Ectodermal cell (in vitro differentiated cells): ENCODE measurements around the gene TTLL10.

ENCODE experiments used
- H3K27ac ChIP-seq: 2 replicates; pipeline ENCODE4 v1.7.0; 2013; ENCODE audit warnings: mild to moderate bottlenecking, low read depth, low read length; ENCODE audit not compliant: insufficient read depth, poor library complexity, severe bottlenecking
- H3K27me3 ChIP-seq: 2 replicates; pipeline ENCODE4 v1.7.0; 2013; ENCODE audit warnings: mild to moderate bottlenecking, low read length; ENCODE audit not compliant: insufficient read depth, control insufficient read depth, poor library complexity, severe bottlenecking
- H3K36me3 ChIP-seq: one replicate; pipeline ENCODE4 v1.7.0; 2013; ENCODE audit warnings: low read length; ENCODE audit not compliant: control insufficient read depth, insufficient read depth
- H3K4me1 ChIP-seq: one replicate; pipeline ENCODE4 v1.7.0; 2013; ENCODE audit warnings: low read length; ENCODE audit not compliant: control insufficient read depth, insufficient read depth
- H3K4me3 ChIP-seq: 2 replicates; pipeline ENCODE4 v1.7.0; 2013; ENCODE audit warnings: low read depth, low read length, control low read depth; ENCODE audit not compliant: insufficient read depth
- H3K9me3 ChIP-seq: 2 replicates; pipeline ENCODE4 v1.7.0; 2013; ENCODE audit warnings: mild to moderate bottlenecking, low read length, moderate library complexity; ENCODE audit not compliant: control insufficient read depth
- WGBS, 2 experiments: methylation state at CpG; one replicate each; pipeline ENCODE4 v1.1.7; 2013; ENCODE audit warnings: missing lambda C conversion rate in 2 of 2; 5-methylcytosine and 5-hydroxymethylcytosine counted together

Gene TTLL10

DNA sequence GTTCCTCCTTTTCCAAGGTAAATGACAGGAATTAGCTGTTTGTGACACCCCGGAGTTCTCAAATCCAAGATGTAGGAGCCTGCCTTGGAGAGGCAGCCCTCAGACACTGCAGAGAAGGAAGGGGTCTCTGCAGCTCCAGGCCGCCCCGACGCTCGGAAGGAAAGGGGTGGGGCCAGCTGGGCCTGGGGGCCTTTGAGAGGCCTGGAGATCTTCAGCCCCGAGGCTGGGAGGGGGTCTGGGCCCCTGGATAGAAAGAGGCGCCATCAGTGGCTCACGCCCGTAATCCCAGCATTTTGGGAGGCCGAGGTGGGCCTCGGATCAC, 33.9 kb downstream of the TTLL10 start:
- Histone ChIP-seq H3K27ac (no peak overlapping the region), H3K27me3 (peaks cover 49% of the 10 kb centered on the region), H3K4me1 (peaks cover 8% of the 10 kb centered on the region), H3K4me3 (no peak overlapping the region), H3K36me3 (no peaks in the 10 kb centered on the region), H3K9me3 (no peaks in the 10 kb centered on the region)
- 87 to 89% methylated on average over 11 of the region's 11 CpGs for WGBS, 2 experiments

DNA sequence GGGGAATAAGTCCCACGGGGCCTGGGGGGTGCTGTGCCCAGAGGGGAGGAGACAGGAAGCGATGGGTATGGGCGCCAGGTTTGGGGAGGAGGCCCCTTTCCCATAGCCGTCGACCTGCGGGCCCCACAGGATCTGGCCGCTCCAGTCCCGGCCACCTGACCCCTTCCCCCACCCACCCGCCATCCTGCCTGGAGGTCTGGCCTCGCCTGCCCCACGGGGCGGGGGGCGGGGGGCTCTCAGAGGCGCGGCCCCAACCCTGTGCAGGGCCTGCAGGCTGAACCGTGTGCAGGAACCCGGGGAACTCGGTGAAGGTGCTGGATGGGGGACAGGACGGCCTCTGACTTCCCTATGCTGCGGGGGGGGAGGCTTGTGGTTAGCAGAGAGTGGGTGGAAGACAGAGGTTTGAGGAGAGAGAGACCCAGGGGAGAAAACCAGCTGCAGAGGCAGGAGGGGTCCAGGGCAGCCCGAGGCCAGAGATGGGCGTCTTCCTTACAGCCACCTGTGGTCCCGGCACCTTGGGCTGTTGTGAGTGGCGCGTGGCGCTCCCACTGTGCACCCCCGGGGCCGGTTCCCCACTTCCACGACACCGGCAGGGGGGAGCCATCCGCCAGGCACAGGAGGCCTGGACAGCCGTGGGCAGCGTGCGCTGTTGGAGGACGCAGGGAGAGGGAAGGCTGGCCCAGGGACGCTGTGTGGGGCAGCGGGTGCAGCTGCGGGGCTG, 35.2 kb downstream of the TTLL10 start:
- 89 to 90% methylated on average over 37 to 38 of the region's 38 CpGs for WGBS, 2 experiments
- peaks cover 8% of the 10 kb centered on the region for H3K4me1 ChIP-seq
- H3K4me3 ChIP-seq: no peak overlapping the region
- H3K36me3 ChIP-seq: no peaks in the 10 kb centered on the region
- H3K27ac ChIP-seq: no peak overlapping the region
- peaks cover 36% of the 10 kb centered on the region for H3K27me3 ChIP-seq
- H3K9me3 ChIP-seq: no peaks in the 10 kb centered on the region

- Histone ChIP-seq H3K4me3 (no peak overlapping the region), H3K9me3 (no peaks in the 10 kb centered on the region), H3K36me3 (no peaks in the 10 kb centered on the region), H3K4me1 (peaks cover 7% of the 10 kb centered on the region), H3K27ac (no peak overlapping the region), H3K27me3 (peaks cover 18% of the 10 kb centered on the region)
- 94% methylated on average over 31 of the region's 31 CpGs for WGBS, 2 experiments
Measured at GRCh38 chr1:1210726-1211540, 37.3 kb downstream of the TTLL10 start.

DNA sequence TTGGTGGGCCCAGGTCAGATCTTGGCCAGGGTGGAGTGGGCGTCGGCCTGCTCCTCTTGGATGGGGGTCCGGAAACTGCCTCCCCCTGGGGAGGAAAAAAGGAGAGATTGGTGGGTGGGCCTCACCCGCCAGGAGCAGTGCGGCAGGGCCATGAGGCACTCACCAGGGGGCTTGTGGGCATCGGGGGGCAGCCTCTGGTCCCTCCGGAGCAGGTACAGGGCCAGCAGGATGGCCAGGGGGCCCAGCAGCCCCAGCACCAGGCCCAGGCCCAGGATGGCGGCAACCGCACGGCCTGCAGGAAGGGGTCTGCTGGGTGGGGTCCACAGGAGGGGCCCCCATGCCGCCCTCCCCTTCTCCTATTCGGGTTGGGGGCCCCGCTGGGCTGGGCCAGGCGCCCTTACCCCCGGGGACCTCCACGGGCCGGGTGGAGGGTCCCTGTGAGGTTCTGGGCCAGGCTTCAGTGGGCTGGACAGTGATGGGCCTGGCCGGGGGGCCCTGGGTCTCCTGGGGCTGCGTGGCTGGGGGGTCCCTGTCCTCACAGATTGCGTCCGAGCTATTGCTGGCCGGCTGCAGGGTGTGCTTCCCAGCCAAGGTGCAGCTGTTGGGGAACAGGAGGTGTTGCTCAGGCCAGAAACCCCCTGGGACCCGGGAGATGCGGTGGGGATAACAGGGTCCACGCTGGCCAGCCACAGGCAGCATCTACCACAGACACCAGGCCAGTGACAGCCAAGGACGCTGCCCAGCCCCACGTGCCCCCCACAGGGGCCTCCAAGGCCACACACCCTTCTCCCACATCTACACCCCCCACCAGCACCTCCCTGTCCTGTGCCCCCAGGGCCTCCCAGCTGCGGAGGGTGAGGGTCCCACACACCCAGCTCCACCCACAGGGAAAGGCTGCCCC, 38.1 kb downstream of the TTLL10 start:
- Histone ChIP-seq H3K9me3 (no peaks in the 10 kb centered on the region), H3K27me3 (peaks cover 9% of the 10 kb centered on the region), H3K36me3 (no peaks in the 10 kb centered on the region), H3K27ac (no peak overlapping the region), H3K4me1 (no peaks in the 10 kb centered on the region), H3K4me3 (no peak overlapping the region)
- 93 to 94% methylated on average over 28 of the region's 28 CpGs for WGBS, 2 experiments

GRCh38 chr1:1212780-1213344, 39.2 kb downstream of the TTLL10 start:
- Histone ChIP-seq H3K36me3 (peaks cover 3% of the 10 kb centered on the region), H3K27ac (no peak overlapping the region), H3K4me1 (no peaks in the 10 kb centered on the region), H3K4me3 (no peak overlapping the region), H3K27me3 (no peaks in the 10 kb centered on the region), H3K9me3 (no peaks in the 10 kb centered on the region)
- WGBS, 2 experiments: 93 to 94% methylated on average over 24 of the region's 24 CpGs

DNA sequence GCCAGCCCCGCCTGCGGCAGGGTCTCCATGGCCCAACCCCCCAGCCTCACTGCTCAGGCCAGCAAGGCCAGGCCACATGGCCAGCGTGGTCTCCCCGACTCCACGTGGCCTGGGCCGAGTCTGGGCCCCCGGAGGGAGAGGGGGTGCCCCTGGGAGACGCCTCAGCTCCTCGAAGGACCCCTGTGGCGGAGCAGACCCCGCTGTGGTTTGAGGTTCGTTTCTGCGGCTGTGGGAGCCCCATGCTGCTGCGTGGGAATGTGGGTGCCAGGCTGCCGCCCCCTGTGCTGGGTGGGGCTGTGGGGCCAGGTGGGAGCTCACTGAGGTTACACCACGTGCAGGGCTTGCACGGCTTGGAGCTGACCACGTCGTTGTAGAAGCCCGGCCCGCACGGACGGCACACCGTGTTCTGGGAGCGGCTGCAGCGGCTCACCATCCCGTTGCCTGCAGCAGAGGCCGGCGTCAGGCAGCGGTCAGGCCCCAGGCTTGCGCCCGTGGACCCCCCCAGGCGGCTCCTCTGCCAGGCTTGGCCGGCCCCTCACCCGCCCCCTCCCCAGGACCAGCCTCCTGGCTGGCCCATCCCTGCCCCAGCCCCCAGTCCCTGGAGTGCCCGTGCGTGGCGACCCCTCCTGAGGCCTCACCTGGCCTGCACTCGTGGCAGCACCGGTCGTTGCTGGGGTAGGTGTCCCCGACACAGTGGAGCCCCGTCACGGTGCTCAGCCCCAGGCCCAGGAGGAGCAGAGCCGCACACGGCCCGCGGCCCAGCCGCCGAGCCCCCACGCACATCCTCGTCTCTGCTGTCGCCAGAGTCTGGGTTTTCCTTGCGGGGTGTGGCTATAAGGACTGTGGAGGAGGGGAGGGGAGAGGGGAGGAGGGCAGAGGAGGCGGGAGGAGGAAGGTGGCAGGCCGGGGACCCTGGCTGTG, 39.9 kb downstream of the TTLL10 start, which contains the start of gene TNFRSF4:
Gene TNFRSF4, minus strand, starts transcription at position 809 of the 921 bp plus-strand sequence. Its CDS starts 26 bp downstream, at position 783.
- Histone ChIP-seq H3K4me3 (no peak within 1 kb of the TSS), H3K9me3 (no peaks in the 10 kb centered on the region), H3K4me1 (no peaks in the 10 kb centered on the region), H3K36me3 (peaks cover 11% of the 10 kb centered on the region), H3K27ac (no peak within 1 kb of the TSS), H3K27me3 (no peaks in the 10 kb centered on the region)
- WGBS, 2 experiments: 89% methylated on average over 56 of the region's 56 CpGs

GRCh38 chr1:1215080-1215676, 41.5 kb downstream of the TTLL10 start:
- Histone ChIP-seq H3K36me3 (peaks cover 12% of the 10 kb centered on the region), H3K27me3 (no peaks in the 10 kb centered on the region), H3K4me3 (no peak overlapping the region), H3K27ac (no peak overlapping the region), H3K9me3 (no peaks in the 10 kb centered on the region), H3K4me1 (no peaks in the 10 kb centered on the region)
- 77 to 79% methylated on average over 11 of the region's 11 CpGs for WGBS, 2 experiments

DNA sequence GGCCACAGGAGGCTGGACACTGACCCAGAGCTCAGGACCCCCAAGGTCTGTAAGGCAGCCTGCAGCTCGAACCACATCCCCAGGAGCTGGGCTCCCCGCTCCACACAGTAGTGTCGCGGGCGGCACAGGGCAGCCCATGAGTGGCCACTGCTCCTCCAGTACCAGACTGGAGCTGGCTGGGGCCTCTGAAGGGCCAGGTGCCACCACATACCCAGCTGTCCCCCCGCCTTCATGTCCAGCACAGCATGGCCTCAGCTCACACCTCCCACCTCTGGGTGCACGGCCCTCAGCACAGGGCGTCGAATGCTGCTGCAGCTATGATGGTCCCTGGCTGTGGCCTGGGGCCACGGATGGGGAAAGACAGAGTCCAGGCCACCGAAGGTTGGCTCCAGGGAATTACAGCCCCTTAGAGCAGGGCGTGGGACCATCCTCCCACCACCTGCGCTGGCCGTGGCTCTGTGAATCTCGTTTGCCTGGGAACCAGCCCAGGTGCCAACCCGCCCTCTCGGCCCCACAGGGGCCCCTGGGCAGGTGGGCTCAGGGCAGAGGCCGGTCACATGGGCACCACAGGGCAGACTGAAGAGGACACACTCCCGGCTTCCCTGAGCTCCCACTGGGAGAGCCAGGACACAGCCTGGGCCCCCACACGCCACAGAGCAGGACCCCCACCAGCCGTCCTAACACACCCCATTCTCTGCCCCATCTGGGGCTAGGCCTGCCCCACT, 42.4 kb downstream of the TTLL10 start:
- no peaks in the 10 kb centered on the region for H3K4me1 ChIP-seq
- no peaks in the 10 kb centered on the region for H3K9me3 ChIP-seq
- no peaks in the 10 kb centered on the region for H3K27me3 ChIP-seq
- no peak overlapping the region for H3K27ac ChIP-seq
- WGBS, 2 experiments: 94 to 95% methylated on average over 21 of the region's 21 CpGs
- H3K4me3 ChIP-seq: no peak overlapping the region
- H3K36me3 ChIP-seq: peaks cover 12% of the 10 kb centered on the region
